Upper lobe of left lung (tissue), 4 donors: ENCODE data around the gene KCNK13.

Source experiments
- CTCF ChIP-seq, 6 experiments: fragments of 450-650 bp in 4 of 6; fragments of 200-600 bp in 2 of 6; sonication (generic) in 2 of 6; IDR thresholded peaks; one replicate each; pipeline ENCODE4 v1.5.1; 2016 to 2019; ENCODE audit warnings: antibody characterized with exemption in 6 of 6
- POLR2AphosphoS5 ChIP-seq, 2 donors: sonication (generic); formaldehyde crosslinking; IDR thresholded peaks; one replicate each; pipeline ENCODE4 v1.5.1; 2017; ENCODE audit warnings: antibody characterized with exemption in 2 of 2

GRCh38 chr14:90137807-90138206 lies 76.0 kb downstream of the KCNK13 start:
- TF ChIP-seq CTCF (IDR thresholded peaks at IDR 0.05) (no peak), POLR2AphosphoS5 (IDR thresholded peaks at IDR 0.05) (no peak)
